ENCODE data around the gene ZNF784. TPM values are rescaled to one million over a fixed set of nuclear protein-coding genes. Genes with fewer than 3 reads are reported as not detected.
A peak's percentile ranks its signal among the peaks of the same experiment; 100 is the strongest.

The ZNF784 gene
- total RNA-seq, 2 donors from 2014 or later: 7.2 to 10.7 TPM

- Histone ChIP-seq H3K9me3 (ENCODE audit: control insufficient read depth, low read length) (no peaks in the 10 kb centered on the region), H3K27ac (ENCODE audit: low read depth, low read length) (no peak overlapping the region), H3K4me1 (ENCODE audit: control insufficient read depth, insufficient read depth, low read length) (peaks cover 6% of the 10 kb centered on the region), H3K27me3 (ENCODE audit: control insufficient read depth, insufficient read depth, low read length, poor library complexity, severe bottlenecking) (no peaks in the 10 kb centered on the region), H3K4me3 (ENCODE audit: low read length) (no peak overlapping the region), H3K36me3 (ENCODE audit: control insufficient read depth, insufficient read depth, low read length) (peaks cover 12% of the 10 kb centered on the region), H3K9ac (ENCODE audit: extremely low read depth, low read length, poor library complexity, severe bottlenecking) (no peak overlapping the region)
- WGBS, 2 experiments (ENCODE audit: insufficient coverage in 1 of 2, insufficient read length in 1 of 2): 91 to 92% methylated on average over 8 to 17 of the region's 17 CpGs
- H3K4me1 Mint-ChIP-seq: peaks cover 11% of the 10 kb centered on the region
- H3K27ac Mint-ChIP-seq: no peak overlapping the region
- H3K36me3 Mint-ChIP-seq (ENCODE audit: low read depth): peaks cover 15% of the 10 kb centered on the region
- peaks cover 2% of the 10 kb centered on the region for H3K27me3 Mint-ChIP-seq (ENCODE audit: insufficient read depth)
- no peaks in the 10 kb centered on the region for H3K9me3 Mint-ChIP-seq
- no peak overlapping the region for H3K4me3 Mint-ChIP-seq
- no peak for DNase-seq
- no peak for TF ChIP-seq CTCF (conservative IDR thresholded peaks at IDR 0.05)
These were observed 26.4 kb upstream of the ZNF784 start for GRCh38 chr19:55650602-55651230.

GRCh38 chr19:55650126-55650557 is 25.8 kb upstream of the ZNF784 start:
- Mint-ChIP-seq H3K4me3 (no peak overlapping the region), H3K27ac (no peak overlapping the region), H3K9me3 (no peaks in the 10 kb centered on the region), H3K27me3 (ENCODE audit: insufficient read depth) (peaks cover 2% of the 10 kb centered on the region), H3K36me3 (ENCODE audit: low read depth) (peaks cover 21% of the 10 kb centered on the region), H3K4me1 (peaks cover 11% of the 10 kb centered on the region)
- Histone ChIP-seq H3K27ac (ENCODE audit: low read depth, low read length) (no peak overlapping the region), H3K4me1 (ENCODE audit: control insufficient read depth, insufficient read depth, low read length) (peaks cover 6% of the 10 kb centered on the region), H3K4me3 (ENCODE audit: low read length) (no peak overlapping the region), H3K9me3 (ENCODE audit: control insufficient read depth, low read length) (no peaks in the 10 kb centered on the region), H3K27me3 (ENCODE audit: control insufficient read depth, insufficient read depth, low read length, poor library complexity, severe bottlenecking) (no peaks in the 10 kb centered on the region), H3K36me3 (ENCODE audit: control insufficient read depth, insufficient read depth, low read length) (peaks cover 18% of the 10 kb centered on the region), H3K9ac (ENCODE audit: extremely low read depth, low read length, poor library complexity, severe bottlenecking) (no peak overlapping the region)
- DNase-seq: no peak
- no peak for TF ChIP-seq CTCF (conservative IDR thresholded peaks at IDR 0.05)
- 88 to 96% methylated on average over 4 of the region's 4 CpGs for WGBS, 2 experiments (ENCODE audit: insufficient coverage in 1 of 2, insufficient read length in 1 of 2)

GRCh38 chr19:55649268-55650125 is 25.1 kb upstream of the ZNF784 start:
- WGBS, 2 experiments (ENCODE audit: insufficient coverage in 1 of 2, insufficient read length in 1 of 2): 93 to 96% methylated on average over 12 to 17 of the region's 17 CpGs
- Mint-ChIP-seq H3K9me3 (no peaks in the 10 kb centered on the region), H3K4me1 (peaks cover 11% of the 10 kb centered on the region), H3K27me3 (ENCODE audit: insufficient read depth) (peaks cover 2% of the 10 kb centered on the region), H3K27ac (no peak overlapping the region), H3K4me3 (peak overlapping the region; percentile 72), H3K36me3 (ENCODE audit: low read depth) (peaks cover 22% of the 10 kb centered on the region)
- Histone ChIP-seq H3K27me3 (ENCODE audit: control insufficient read depth, insufficient read depth, low read length, poor library complexity, severe bottlenecking) (no peaks in the 10 kb centered on the region), H3K27ac (ENCODE audit: low read depth, low read length) (no peak overlapping the region), H3K9me3 (ENCODE audit: control insufficient read depth, low read length) (no peaks in the 10 kb centered on the region), H3K36me3 (ENCODE audit: control insufficient read depth, insufficient read depth, low read length) (peaks cover 22% of the 10 kb centered on the region), H3K4me1 (ENCODE audit: control insufficient read depth, insufficient read depth, low read length) (peaks cover 10% of the 10 kb centered on the region), H3K9ac (ENCODE audit: extremely low read depth, low read length, poor library complexity, severe bottlenecking) (no peak overlapping the region), H3K4me3 (ENCODE audit: low read length) (peak overlapping the region; percentile 85)
- TF ChIP-seq CTCF (conservative IDR thresholded peaks at IDR 0.05): no peak
- DNase-seq: no peak

Data from endodermal cell (in vitro differentiated cells).